DMS153 (cell line): ENCODE data around the gene NAGA.
"Not testable (repeated sequence)": the region's sequence is repeated elsewhere in the genome, so short reads cannot be mapped to it uniquely, and the experiment has no call there.

Experiments
- DNase-seq: peaks from one replicate; lab custom pipeline; 2025; lab: John Stamatoyannopoulos, UW

Gene NAGA

DNA sequence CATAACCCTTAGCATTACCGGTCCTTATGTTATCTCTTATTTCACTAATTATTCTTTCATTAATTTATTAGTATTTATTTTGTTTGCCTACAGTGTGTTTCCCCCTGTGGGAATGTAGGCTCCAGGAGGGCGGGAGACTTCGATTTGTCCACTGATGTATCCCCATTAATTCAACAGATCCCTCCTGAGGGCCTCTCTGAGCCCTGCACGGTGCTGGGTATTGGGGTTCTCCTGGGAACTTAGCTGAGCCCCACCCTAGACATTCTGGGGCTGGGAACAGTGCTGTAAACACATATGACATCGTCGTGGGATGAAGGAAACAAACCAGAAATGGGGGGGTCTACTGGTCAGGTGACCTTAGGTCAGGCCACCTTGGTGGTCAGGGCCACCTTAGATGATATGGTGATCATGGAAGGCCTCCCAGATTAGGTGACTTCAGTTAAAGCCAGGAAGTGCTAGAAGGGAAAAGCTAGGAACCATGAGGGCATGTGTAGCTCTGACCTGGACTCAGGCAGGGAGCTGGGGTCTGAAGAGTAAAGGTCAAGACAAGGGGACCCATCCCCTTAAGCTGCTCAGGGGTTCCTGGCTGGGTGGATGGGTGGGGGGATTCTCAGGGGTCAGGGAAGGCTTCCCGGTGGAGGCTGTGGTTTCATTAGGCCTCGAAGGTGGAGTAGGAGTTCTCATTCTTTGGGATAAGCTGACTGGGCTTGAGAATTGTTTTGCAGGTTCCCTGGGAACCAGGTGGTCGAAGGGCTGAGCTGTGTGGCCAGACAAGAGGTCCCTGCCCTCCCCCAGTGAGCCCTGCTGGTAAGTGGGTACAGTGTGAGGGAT is 4.4 kb upstream of the NAGA start:
- DNase-seq = no peak

DNA sequence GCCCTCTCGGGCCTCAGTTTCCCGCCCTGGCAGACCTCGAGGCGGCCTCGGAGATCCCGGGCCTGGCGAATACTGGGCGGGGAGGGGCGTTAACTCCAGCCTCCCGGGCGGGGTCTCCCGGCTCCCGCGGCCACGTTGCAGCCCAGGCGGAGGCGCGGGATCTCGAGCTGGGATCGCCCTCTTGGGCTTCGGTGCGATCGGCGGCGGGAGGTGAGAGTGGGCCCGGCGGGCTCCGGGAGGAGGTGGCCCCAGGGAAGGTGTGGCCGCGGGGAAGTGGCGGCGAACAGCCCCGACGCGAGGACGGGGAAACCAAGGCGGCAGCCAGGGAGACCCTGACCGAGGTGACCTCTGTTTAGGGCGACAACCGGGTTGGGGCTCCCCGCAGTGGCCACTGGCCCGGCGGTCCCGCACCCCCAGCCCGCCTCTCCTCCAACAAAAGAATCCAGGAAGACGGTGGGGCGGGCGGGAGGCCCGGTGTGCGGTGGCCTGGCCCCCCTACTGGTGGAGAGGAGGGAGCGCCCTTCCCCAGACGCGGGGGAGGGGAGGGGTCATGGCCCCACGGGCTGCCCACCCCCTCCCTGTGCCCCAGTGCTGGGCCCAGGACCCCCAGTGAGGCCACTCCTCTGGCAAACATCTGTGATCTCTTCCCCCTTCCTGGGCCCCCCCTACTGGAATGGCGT is 3.7 kb upstream of the NAGA start, which contains the start of gene PHETA2:
Gene PHETA2 (plus strand): TSS at position 117 of the 680 bp plus-strand sequence. CDS start 3,046 bp downstream, outside the sequence.
- no peak for DNase-seq

DNA sequence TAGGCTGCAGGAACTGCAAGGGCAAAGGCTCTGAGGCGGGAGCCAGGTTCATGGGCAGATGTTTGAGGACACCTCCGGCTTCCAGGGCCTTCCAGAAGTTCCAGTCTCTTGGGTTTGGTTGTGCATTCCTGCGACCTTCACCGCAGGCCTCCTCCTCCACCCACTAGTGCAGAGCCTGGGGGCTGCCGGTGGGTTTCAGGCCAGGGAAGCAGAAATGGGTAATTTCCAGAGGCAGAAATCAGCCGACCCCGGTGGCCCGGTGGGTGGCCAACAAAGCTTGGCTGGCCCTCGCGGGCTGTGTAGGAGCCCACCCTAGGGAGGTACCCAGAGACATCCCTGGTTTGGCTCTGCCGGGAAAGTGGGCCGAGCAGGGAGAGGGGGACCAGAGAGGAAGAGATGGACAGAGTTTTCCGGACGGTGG is 3.0 kb upstream of the NAGA start:
- DNase-seq = no peak

DNA sequence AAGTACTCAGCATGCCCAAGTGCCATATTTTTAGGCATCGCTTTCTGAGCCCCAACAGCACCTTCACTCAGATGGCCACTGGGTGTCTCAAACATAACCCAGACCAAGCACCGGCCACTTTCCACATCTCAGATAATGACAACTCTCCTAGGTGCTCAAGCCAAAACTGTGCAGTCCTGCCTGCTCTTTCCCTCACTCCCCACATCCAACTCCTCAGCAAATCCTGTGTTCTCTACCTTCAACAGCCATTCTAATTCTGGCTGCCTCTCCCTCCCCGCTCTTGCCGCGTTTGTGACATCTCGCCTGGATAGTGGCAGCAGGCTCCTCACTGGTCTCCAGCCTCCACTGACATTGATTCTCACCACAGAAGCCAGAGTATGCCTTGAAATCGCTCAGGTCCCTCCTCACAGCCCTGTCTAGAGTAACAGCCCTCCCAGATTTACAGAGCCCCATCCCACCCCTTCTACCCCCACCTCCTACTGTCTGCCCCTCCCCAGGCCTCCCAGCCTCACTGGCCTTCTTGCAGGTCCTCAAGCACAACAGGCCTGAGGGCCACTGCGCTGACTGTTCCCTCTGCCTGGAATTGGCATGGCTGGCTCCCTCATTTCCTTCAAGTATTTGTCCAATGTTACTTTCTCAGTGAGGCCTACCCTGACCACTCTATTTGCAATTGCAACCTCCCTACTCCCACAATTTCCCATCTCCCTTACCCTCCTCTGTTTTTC is 2.2 kb upstream of the NAGA start:
- DNase-seq = no peak

DNA sequence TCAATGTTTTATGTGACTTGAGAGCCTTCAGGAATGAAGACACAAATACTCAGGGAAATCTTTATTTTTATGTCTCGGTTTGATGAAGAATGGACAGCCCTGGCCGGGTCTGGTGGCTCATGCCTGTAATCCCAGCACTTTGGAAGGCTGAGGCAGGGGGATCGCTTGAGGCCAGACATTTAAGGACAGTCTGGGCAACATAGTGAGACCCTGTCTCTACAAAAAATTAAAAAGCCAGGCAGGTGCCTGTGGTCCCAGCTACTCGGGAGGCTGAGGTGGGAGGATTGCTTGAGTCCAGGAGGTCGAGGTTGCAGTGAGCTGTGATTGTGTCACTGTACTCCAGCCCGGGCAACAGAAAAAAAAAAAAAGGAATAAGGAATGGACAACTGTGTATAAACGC is 896 bp upstream of the NAGA start:
- not testable (repeated sequence) for DNase-seq

DNA sequence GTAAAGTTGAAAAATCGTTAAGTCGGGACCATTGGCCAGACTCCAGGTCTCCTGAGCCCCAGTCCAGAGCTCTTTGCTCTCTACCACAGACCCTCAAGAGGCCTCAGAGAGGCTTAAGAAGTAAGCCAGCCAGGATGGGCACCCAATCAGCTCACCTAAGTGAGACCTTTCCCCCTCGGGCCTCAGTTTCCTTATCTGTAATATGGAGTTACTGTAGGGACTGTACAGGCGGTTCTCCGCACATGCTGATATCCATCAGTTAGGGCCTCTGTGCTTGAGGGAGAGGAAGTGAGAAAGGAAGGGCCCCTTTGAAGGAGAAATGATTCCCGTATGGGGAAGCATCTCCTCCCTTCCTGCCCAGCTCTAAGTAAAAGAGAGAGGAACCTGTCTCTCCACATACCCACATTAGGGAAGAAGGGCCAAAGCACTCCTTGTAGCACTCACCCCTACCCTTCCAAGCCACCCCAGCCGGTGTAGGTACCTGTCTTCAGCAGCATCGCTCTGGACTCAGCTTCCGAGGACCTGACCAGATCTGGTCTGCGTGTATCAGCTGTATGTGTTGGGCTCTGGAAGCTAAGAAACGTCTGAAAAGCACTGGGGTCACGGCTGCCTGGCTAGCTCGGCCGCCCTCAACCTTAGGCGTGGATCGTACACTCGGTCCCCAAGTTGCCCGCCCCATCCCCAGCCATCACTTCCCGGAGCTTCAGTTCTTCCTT is 653 bp downstream of the NAGA start:
- DNase-seq = no peak

DNA sequence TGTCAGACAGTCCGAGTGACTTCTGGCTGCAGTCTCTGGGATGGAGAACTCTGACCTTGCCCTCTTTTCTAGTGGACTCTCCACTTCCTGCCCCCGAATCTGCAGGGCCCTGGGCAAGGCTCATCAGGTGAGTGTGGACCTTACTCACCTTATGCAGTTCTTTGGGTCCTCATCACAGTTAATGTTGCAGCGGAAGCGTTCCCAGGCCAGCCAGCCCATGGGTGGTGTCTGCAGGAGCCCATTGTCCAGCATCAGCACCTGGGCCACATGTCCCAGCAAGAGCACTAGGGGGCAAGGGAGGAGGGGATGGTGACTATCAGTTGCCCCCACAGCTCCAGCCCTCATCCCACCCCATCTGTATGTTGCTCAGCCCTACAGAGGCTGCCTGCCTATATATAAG is 2.3 kb downstream of the NAGA start:
- DNase-seq = no peak

DNA sequence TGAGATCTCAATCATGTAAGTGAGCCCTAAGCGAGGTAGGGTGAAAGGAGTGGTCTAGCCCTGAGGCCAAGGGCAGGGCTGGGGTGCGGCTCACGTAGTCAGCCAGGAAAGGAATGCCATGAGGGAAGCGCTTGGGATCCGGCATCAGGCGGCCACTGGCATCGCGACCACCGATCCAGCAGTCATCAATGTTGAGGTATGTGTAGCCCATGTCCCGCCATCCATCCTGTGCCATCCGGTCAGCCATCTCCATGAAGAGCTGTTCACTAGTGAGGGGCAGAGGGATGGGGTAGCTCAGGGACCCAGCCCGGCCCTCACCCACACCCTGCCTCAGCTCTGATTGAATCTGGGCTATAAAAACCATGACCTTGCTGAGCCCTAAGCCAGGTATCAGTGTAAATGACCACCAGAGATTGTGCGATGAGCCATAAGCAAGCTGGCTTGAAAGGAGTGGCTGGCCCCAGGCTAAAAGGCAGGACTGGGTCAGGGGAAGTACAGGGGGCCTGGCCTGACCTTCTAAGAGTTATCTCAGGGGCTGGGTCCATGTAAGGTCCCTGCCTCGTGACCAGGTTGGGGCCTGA is 2.9 kb downstream of the NAGA start:
- no peak for DNase-seq

DNA sequence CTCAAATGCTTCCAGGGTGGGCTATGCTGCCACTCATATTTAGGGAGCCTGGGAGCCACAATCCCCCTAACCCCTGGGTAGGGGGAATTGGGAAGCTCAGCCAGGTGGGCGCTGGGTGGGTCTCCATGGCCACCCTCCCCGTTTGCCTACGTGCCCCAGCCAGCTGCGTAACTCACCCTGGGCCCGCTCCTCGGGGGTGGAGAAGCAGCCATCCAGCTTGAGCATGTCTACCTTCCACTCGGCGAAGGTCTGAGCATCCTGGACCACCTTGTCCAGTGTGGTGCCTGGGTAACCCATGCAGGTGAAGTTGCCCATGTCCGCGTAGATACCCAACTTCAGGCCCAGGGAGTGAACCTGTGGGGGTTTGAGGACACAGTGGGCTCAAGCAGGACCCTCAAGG is 3.7 kb downstream of the NAGA start:
- DNase-seq = no peak

DNA sequence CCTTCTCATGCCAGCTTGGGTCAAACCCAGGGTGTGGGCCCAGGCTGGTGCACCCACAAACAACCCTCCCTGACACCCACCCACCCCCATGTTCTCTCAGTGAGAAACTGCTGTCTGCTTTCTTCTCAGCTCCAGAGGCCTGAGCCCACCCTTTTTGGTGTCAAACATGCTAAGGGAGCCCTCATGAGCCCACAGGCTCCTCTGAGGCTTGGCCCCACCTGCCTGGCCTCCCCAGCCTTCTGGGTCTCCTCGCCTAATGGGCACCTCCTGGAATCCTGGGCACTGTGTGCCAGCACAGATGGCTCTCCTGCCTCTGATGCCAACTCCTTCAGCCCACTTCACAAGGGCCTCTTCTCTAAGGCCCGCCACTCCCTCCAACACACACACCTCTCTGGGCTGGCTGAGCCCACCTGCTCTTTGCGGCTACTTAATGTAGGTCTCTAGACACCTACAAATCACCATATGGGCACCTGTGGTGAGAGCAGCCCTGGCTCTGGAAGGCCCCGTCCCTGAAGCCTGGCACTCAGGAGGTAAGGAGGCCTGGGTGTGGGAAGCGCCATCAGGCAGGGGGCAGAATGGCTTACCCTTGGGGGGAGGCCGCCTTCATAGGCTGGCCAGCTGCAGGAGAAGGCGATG is 4.4 kb downstream of the NAGA start:
- DNase-seq = no peak

DNA sequence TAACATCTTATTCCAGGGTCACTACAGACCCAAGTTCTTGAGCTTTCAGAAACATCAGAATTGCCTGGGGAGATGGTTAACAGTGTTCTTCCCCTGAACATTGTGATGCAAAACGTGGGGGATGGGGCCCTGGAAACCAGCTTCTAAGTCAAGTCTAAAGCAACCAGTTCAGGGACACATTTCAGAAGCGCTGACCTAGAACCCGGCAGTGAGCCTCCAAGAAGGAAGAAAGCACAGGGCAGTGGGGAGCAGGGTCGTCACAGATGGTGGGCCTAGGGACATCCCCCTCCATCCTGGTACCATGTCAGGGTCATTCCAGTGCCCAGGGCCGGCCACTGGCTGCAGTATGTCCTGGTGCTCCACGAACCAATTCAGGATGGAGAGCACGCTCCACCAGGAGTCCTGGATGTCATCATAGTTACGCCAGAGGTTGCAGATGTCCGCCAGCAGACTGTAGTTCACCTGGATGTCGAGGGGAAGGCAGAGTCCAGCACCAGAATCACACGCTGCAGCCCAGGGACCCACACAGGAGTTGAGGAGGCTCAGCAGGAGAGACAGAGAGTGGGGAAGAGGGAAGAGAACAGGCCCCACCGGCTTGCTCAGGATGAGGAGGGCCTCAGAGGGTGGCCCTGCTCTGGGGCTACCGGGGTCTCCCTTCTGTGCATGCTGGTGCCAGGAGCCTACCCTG is 5.0 kb downstream of the NAGA start:
- DNase-seq = no peak

DNA sequence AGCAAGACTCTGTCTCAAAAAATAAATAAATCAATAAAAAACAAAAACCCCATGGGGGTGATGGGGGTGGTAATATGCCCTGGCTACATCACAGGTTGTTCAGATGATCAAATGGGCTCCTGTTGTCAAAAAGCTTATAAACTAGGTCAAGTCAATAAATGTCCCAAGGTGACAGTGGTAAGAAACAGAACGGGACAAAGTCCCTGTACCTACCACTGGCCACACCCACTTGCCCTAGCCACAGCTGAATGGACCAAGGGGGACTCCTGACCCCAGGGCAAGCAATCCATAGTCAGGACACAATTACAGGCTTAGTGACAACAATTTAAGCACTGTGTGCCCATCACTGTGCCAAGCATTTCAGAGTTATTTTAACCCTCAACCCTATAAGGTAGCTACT is 6.0 kb downstream of the NAGA start:
- DNase-seq = no peak

DNA sequence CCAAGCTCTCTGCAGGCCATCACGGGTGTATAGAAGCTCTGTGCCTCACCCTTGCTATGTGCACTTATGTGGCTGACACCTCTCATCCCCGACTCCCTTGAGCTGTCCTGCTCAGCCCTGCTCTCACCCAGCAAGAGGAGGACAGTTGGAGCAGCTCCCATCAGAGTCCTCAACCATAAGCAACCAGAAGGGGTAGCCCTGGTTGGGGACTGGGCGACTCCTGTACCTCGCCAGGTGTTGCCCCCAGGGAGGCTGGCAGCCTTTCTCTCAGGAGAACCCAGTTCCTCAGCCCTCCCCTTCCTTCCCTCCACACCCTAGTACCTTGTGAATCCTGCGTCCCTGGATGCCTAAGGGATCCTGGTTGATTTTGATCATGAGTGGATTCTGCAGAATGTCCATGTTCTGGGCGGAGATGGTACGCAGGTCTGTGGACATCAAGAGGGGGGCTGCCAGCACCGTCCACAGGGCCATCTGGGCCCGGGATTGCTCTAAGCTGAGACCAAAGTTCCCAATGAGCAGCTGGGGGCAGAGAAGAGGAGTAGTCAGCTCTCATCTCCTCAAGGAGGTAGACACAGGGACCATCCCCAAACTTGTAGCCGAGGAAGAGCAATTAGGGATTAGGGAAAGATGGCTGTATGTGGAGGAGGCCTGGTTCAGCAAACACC is 8.0 kb downstream of the NAGA start:
- DNase-seq = no peak

DNA sequence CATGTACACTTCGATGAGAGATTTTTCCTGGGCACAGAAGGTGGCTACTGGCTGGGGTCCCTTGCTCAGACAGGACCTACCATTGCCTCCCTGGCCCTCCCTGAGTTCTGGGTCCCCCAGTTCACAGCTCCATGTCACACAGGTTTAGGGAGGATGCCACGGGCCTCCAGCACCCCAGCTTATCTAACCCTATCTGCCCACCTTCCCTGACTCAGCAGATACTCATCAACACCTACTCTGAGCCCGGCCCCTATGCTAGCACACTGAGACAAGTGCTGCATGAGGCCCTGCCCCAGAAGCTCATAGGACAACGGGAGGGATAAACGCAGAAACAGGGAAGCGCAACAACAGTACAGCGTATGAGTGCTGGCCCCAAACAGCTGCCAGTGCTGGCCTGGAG is 9.6 kb downstream of the NAGA start:
- no peak for DNase-seq

DNA sequence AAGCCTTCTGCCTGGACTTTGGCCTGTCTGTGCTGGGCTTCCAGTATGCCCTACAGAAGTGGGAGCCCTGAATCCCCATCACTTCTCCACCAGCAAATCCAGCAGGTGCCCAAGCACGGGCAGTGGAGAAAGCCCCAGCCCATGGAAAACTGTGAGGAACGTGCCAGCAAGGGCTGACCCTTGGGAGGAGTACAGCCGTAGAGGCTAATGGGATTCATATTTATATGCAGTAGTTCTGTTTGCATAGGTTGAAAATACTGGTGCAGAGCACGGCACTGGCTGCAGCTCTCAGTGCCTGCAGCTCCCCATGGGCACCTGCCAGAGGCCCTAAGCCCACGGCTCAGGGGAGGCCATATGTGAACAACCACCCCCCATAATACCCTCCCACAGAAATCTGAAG is 10.1 kb downstream of the NAGA start:
- DNase-seq = no peak

DNA sequence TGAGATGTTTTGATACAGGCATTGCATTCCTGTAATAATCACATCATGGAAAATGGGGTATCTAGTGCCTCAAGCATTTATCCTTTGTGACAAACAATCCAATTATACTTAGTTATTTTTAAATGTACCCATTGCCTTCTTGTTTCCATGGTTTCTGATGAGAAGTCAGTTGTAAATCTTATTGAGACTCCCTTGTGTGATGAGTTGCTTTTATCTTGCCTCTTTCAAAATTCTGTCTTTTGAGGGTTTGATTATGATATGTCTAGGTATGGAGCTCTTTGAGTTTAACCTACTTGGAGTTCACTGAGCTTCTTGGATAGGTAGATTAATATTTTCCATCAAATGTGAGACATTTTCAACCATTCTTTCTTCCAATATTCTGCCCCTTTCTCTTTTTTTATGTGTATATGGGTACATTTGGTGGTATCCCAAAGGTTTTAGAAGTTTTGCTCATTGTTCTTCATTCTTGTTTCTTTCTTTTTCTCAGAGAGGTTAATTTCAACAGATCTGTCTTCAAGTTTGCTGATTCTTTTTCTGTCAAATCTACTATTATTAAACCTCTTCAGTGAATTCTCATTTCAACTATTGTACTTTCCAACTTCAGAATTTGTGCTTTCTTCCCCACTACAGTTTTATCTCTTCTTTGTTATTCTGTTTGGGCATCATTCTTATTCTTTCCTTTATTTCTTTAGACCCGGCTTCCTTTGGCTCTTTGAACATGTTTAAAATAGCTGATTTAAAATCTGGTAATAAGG is 13.7 kb downstream of the NAGA start:
- no peak for DNase-seq

DNA sequence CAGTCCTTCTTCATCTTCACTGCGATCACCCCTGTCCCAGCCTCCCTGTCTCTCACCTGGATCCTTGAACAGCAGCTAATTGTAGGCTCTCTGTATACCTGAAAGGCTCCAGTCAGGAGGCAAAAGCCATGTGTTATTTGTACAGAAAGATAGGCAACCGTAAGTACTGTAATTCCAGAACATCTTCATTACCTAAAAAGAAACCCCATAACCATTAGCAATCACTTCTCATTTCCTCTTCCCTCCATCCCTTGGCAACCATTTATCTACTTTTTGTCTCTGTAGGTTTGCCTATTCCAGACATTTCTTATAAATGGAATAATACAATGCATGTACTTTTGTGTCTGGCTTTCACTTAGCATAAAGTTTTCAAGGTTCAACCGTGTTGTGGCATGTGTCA is 17.8 kb downstream of the NAGA start:
- DNase-seq = no peak

DNA sequence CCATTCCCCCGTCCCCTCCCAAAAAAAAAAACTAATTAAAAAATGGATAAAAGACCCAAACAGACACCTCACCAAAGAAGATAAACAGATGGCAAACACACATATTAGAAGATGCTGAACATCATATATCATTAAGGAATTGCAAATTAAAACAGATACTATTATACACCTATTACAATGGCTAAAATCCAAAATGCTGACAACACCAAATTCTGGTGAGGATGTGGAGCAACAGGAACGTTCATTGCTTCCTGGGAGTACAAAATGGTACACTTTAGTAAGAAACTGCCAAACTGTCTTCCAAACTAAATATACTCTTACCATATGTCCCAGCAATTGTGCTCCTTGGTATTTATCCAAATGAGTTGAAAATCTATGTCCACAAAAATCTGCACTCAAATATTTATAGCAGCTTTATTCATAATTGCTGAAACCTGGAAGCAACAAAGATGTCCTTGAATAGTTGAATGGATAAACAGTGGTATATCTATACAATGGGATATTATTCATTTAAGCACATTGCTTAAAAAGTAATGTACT is 19.9 kb downstream of the NAGA start:
- no peak for DNase-seq

DNA sequence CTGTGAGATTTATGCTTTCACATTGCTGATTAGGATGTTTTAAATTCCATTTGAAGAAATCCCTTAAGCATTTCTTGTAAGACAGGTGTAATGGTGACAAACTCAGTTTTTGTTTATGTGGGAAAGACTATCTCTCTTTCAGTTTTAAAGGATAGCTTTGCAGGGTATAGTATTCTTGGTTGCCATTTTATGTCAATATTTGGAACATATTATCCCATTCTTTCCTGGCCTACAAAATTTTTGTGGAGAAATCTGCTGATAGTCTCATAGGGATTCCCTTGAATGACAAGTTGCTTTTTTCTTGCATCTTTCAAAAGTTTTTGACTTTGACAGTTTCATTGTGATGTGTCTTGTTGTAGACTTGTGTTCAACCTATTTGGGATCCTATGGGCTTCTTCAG is 28.8 kb downstream of the NAGA start:
- no peak for DNase-seq
